ENCODE results near the gene ACTL6B. TPM values are rescaled to one million over a fixed set of nuclear protein-coding genes. Genes with fewer than 3 reads are reported as not detected.

Gene ACTL6B
- polyA plus RNA-seq, 1 of the 3 experiments (the other 2 are of a cell fraction): 0.67 TPM

DNA sequence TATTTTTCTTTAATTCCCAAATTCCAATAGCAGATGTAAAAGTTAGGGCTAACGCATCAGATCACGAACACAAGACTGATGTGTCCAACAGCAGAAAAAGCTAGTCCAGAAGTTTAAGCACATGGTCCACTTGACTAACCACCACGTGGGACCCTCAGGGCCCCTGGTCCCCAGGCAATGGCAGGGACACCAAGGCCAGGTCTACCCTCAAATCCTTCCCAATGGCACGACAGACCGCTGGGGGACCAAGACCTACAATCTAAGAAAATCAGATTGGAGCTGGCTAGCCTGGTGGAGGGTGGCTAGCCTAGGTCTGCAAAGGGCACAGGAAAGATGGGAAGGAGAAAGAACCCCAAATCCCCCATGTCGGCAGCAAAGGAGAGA lies 36.3 kb upstream of the ACTL6B start:
- Histone ChIP-seq H3K4me1 (ENCODE audit: control insufficient read depth in 1 of 2, insufficient read depth in 2 of 2, low read depth in 1 of 2, low read length in 1 of 2) (peaks cover 18 to 23% of the 10 kb centered on the region in 2 experiments), H4K20me1 (ENCODE audit: insufficient read depth) (peaks cover 52% of the 10 kb centered on the region), H2AFZ (ENCODE audit: low read depth) (no peak overlapping the region), H3K79me2 (ENCODE audit: insufficient read depth) (peaks cover 55% of the 10 kb centered on the region), H3F3A (replicated peaks; ENCODE audit: insufficient read depth) (peaks cover 29% of the 10 kb centered on the region), H3K27me3 (ENCODE audit: insufficient read depth) (no peaks in the 10 kb centered on the region), H3K4me3 (ENCODE audit: low read depth in 2 of 2, low read length in 1 of 2) (peak overlapping the region; percentile 66 to 87), H3K27ac (ENCODE audit: low read depth in 2 of 2, low read length in 1 of 2) (peak overlapping the region in 1 of 2 experiments; percentile 32; a peak in 1 of 4 replicates), H3K4me2 (peak overlapping the region; percentile 99), H3K9me3 (no peaks in the 10 kb centered on the region), H3K9ac (peak overlapping the region; percentile 92), H3K36me3 (replicated peaks in 1 of 2; ENCODE audit: control insufficient read depth in 1 of 2, insufficient read depth in 2 of 2, low read length in 1 of 2) (peaks cover 3 to 19% of the 10 kb centered on the region in 2 experiments), H3K9me2 (no peaks in the 10 kb centered on the region)
- POLR2A ChIA-PET: interaction anchor here (0.6 to 2.9 kb wide), 6 partner anchors 9 to 434 kb away, joined by 3 to 14 read pairs (median 9); partner anchors contain the start of genes SERPINE1 and ZCWPW1
- CTCF ChIA-PET: interaction anchor here (0.5 to 11.0 kb wide), 52 partner anchors 8 to 966 kb away, joined by 3 to 227 read pairs (median 6); partner anchors contain the start of genes ACTL6B, AGFG2, EPHB4 and FBXO24
- 65% methylated on average over 6 of the region's 6 CpGs for WGBS (ENCODE audit: low lambda C conversion rate)
- DNase-seq: no peak
- no peak for TF ChIP-seq FOSL2 (IDR thresholded peaks at IDR 0.05; ENCODE audit: borderline replicate concordance, low read depth)
- peak; percentile 54; the same call in 1 of the 2 replicates for TF ChIP-seq MXI1 (IDR thresholded peaks at IDR 0.05; ENCODE audit: low read depth, low read length)
- TF ChIP-seq YY1 (IDR thresholded peaks at IDR 0.05; ENCODE audit: low read depth): no peak

DNA sequence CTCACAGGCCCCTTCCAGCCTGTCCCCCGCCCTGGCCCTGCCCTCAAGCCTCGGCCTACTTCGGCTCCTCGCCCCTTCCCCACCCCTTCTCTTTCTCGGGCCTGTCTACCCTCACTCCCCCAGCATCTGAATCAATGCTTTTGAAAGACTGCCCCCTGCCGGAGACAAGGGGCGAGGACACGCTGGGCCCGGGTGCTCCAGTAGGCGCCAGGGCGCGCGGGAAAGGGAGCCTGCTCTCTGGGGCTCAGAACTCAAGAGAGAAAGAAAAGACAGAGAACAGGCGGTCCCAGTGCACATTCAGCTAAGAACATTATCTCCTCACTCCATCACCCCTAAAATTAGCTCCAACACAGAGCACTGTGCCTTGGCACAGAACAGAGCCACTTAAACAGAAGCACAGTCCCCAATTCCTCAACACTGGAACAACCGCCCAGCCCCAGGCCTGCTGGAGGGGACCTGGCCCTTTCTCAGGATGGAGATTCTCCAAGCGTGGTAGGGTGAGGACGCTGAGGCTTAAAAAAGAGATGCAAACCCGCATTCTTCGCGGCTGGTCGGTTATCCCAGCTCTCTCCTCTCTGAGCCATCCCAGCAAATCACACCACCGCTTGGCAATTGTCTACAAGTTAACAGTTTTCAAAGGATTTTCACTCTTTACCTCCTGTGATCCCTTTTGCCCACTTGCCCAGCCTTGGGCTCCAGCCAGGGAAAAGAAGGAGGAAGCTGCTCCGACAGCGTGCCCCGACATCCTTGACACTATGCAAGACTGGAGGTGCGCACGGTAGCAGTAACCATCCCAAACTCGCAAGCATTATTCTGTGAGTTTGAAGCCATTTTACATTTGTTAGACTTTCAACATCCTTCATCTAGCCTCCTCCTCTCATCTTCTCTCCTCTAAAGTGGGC lies 35.7 kb upstream of the ACTL6B start:
- Histone ChIP-seq H2AFZ (ENCODE audit: low read depth) (no peak overlapping the region), H3K4me1 (ENCODE audit: control insufficient read depth in 1 of 2, insufficient read depth in 2 of 2, low read depth in 1 of 2, low read length in 1 of 2) (peaks cover 18 to 23% of the 10 kb centered on the region in 2 experiments), H3F3A (replicated peaks; ENCODE audit: insufficient read depth) (peaks cover 25% of the 10 kb centered on the region), H3K9me3 (no peaks in the 10 kb centered on the region), H3K79me2 (ENCODE audit: insufficient read depth) (peaks cover 55% of the 10 kb centered on the region), H4K20me1 (ENCODE audit: insufficient read depth) (peaks cover 52% of the 10 kb centered on the region), H3K27ac (ENCODE audit: low read depth in 2 of 2, low read length in 1 of 2) (peak overlapping the region in 1 of 2 experiments; percentile 43; a peak in 2 of 4 replicates), H3K36me3 (replicated peaks in 1 of 2; ENCODE audit: control insufficient read depth in 1 of 2, insufficient read depth in 2 of 2, low read length in 1 of 2) (peaks cover 6 to 25% of the 10 kb centered on the region in 2 experiments), H3K27me3 (ENCODE audit: insufficient read depth) (no peaks in the 10 kb centered on the region), H3K4me3 (ENCODE audit: low read depth in 2 of 2, low read length in 1 of 2) (peak overlapping the region; percentile 66 to 87), H3K9me2 (no peaks in the 10 kb centered on the region), H3K9ac (peak overlapping the region; percentile 92; the same call in 1 of the 2 replicates), H3K4me2 (peak overlapping the region; percentile 99)
- DNase-seq: peak; percentile 98
- POLR2A ChIA-PET: interaction anchor here (0.6 to 2.9 kb wide), 7 partner anchors 9 to 435 kb away, joined by 3 to 14 read pairs (median 6); partner anchors contain the start of gene SERPINE1
- 40% methylated on average over 28 of the region's 28 CpGs for WGBS (ENCODE audit: low lambda C conversion rate)
- CTCF ChIA-PET: interaction anchor here (0.5 to 11.0 kb wide), 76 partner anchors 8 to 966 kb away, joined by 3 to 227 read pairs (median 5); partner anchors contain the start of genes ACTL6B, AGFG2, EPHB4 and EPO
- TF ChIP-seq RAD21 (IDR thresholded peaks at IDR 0.05; ENCODE audit: low read length) (peak; percentile 89), MXI1 (IDR thresholded peaks at IDR 0.05; ENCODE audit: low read depth, low read length) (peak; percentile 69; the same call in 1 of the 2 replicates), FOXJ3 (CRISPR knock-in tag; IDR thresholded peaks at IDR 0.05) (no peak), CHD2 (IDR thresholded peaks at IDR 0.05; ENCODE audit: low read length, partially characterized antibody) (peak; percentile 43), SIN3A (IDR thresholded peaks at IDR 0.05; ENCODE audit: borderline replicate concordance, low read depth, low read length) (peak; percentile 75; the same call in 1 of the 2 replicates), NFIC (IDR thresholded peaks at IDR 0.05; ENCODE audit: borderline replicate concordance) (no peak), ELF1 (IDR thresholded peaks at IDR 0.05) (no peak), TEAD4 (IDR thresholded peaks at IDR 0.05; ENCODE audit: borderline replicate concordance, insufficient read depth) (no peak), SMC3 (IDR thresholded peaks at IDR 0.05; ENCODE audit: low read depth, low read length) (peak; percentile 84), NRF1 (IDR thresholded peaks at IDR 0.05; ENCODE audit: low read depth, low read length) (no peak), JUND (IDR thresholded peaks at IDR 0.05) (no peak), TCF12 (IDR thresholded peaks at IDR 0.05) (no peak), MEF2A (IDR thresholded peaks at IDR 0.05; ENCODE audit: borderline replicate concordance, low read depth) (no peak), RCOR1 (IDR thresholded peaks at IDR 0.05; ENCODE audit: low read length) (0 out of 2 replicates have a peak, but pooled peaks have one; percentile 22)
- TF ChIP-seq, protein P1, sequence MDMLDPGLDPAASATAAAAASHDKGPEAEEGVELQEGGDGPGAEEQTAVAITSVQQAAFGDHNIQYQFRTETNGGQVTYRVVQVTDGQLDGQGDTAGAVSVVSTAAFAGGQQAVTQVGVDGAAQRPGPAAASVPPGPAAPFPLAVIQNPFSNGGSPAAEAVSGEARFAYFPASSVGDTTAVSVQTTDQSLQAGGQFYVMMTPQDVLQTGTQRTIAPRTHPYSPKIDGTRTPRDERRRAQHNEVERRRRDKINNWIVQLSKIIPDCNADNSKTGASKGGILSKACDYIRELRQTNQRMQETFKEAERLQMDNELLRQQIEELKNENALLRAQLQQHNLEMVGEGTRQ (IDR thresholded peaks at IDR 0.05; ENCODE audit: borderline replicate concordance, low read depth, low read length): no peak
- TF ChIP-seq, protein P2, sequence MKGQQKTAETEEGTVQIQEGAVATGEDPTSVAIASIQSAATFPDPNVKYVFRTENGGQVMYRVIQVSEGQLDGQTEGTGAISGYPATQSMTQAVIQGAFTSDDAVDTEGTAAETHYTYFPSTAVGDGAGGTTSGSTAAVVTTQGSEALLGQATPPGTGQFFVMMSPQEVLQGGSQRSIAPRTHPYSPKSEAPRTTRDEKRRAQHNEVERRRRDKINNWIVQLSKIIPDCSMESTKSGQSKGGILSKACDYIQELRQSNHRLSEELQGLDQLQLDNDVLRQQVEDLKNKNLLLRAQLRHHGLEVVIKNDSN (IDR thresholded peaks at IDR 0.05; ENCODE audit: borderline replicate concordance, low read depth): no peak
- TF ChIP-seq, protein P3, sequence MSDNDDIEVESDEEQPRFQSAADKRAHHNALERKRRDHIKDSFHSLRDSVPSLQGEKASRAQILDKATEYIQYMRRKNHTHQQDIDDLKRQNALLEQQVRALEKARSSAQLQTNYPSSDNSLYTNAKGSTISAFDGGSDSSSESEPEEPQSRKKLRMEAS (IDR thresholded peaks at IDR 0.05; ENCODE audit: low read depth): peak; percentile 67; the same call in 1 of the 2 replicates
- TF ChIP-seq, protein P4, sequence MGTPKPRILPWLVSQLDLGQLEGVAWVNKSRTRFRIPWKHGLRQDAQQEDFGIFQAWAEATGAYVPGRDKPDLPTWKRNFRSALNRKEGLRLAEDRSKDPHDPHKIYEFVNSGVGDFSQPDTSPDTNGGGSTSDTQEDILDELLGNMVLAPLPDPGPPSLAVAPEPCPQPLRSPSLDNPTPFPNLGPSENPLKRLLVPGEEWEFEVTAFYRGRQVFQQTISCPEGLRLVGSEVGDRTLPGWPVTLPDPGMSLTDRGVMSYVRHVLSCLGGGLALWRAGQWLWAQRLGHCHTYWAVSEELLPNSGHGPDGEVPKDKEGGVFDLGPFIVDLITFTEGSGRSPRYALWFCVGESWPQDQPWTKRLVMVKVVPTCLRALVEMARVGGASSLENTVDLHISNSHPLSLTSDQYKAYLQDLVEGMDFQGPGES (IDR thresholded peaks at IDR 0.05; ENCODE audit: low read depth, low read length): no peak
- TF ChIP-seq, protein P5, sequence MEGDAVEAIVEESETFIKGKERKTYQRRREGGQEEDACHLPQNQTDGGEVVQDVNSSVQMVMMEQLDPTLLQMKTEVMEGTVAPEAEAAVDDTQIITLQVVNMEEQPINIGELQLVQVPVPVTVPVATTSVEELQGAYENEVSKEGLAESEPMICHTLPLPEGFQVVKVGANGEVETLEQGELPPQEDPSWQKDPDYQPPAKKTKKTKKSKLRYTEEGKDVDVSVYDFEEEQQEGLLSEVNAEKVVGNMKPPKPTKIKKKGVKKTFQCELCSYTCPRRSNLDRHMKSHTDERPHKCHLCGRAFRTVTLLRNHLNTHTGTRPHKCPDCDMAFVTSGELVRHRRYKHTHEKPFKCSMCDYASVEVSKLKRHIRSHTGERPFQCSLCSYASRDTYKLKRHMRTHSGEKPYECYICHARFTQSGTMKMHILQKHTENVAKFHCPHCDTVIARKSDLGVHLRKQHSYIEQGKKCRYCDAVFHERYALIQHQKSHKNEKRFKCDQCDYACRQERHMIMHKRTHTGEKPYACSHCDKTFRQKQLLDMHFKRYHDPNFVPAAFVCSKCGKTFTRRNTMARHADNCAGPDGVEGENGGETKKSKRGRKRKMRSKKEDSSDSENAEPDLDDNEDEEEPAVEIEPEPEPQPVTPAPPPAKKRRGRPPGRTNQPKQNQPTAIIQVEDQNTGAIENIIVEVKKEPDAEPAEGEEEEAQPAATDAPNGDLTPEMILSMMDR (IDR thresholded peaks at IDR 0.05): peak; percentile 98
